Measurements from ENCODE around the gene REV3L.
"Not testable (repeated sequence)": the region's sequence is repeated elsewhere in the genome, so short reads cannot be mapped to it uniquely, and the experiment has no call there.

DNA sequence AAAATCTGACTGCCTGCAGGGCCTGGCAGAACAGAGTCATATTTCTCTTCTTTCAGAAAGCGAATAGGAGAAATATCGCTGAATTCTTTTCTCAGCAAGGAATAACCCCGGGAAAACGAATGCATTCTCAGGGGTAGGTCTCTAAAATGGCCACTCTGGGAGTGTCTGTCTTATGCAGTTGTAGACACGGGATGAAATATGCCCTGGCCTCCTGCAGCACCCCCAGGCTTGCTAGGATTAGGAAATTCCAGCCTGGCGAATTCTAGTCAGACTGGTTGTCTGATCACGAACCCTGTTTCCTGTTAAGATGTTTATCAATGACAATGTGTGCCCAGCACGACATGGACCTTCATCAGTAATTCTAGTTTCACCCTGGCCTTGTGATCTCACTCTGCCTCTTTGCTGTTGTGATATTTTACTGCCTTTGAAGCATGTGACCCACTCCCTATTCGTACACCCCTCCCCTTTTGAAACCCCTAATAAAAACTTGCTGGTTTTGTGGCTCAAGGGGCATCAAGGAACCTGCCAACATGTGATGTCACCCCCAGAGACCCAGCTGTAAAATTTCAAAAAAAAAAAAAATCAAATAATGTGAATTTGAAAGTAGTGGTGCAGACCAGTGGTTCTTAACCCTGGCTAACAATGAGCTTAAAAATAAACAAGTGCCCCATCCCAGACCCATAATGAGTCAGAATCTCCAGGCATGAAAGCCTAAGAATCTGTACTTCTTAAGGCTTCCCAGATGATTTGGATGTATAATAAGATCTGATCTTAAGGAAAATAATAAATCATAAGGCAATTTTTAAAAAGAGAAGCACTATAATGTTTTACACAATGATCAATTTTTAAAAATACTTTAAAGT is 181.8 kb downstream of the REV3L start:
- TF ChIP-seq CTCF (IDR thresholded peaks at IDR 0.05); KDM5A (IDR thresholded peaks at IDR 0.05); MYC (IDR thresholded peaks at IDR 0.05; ENCODE audit: borderline replicate concordance, low read length); RFX5 (IDR thresholded peaks at IDR 0.05); SREBF2 (IDR thresholded peaks at IDR 0.05); POLR2AphosphoS2 (conservative IDR thresholded peaks at IDR 0.05; ENCODE audit: low read length); SMC3 (IDR thresholded peaks at IDR 0.05); POLR2A (IDR thresholded peaks at IDR 0.05; ENCODE audit: low read length); EP300 (IDR thresholded peaks at IDR 0.05); NFE2L2 (conservative IDR thresholded peaks at IDR 0.05; ENCODE audit: low read length); RCOR1 (IDR thresholded peaks at IDR 0.05; ENCODE audit: low read depth, low read length): not testable (repeated sequence)
- TF ChIP-seq, protein P1, sequence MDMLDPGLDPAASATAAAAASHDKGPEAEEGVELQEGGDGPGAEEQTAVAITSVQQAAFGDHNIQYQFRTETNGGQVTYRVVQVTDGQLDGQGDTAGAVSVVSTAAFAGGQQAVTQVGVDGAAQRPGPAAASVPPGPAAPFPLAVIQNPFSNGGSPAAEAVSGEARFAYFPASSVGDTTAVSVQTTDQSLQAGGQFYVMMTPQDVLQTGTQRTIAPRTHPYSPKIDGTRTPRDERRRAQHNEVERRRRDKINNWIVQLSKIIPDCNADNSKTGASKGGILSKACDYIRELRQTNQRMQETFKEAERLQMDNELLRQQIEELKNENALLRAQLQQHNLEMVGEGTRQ (IDR thresholded peaks at IDR 0.05) = not testable (repeated sequence)
- TF ChIP-seq, protein P2, sequence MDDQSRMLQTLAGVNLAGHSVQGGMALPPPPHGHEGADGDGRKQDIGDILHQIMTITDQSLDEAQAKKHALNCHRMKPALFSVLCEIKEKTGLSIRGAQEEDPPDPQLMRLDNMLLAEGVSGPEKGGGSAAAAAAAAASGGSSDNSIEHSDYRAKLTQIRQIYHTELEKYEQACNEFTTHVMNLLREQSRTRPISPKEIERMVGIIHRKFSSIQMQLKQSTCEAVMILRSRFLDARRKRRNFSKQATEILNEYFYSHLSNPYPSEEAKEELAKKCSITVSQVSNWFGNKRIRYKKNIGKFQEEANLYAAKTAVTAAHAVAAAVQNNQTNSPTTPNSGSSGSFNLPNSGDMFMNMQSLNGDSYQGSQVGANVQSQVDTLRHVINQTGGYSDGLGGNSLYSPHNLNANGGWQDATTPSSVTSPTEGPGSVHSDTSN (IDR thresholded peaks at IDR 0.05) = not testable (repeated sequence)

Measured in A549 (cell line).